Left lung (tissue), 10 donors: Measurements from ENCODE around the gene RALGAPA1. TPM values are rescaled to one million over a fixed set of nuclear protein-coding genes. Genes with fewer than 3 reads are reported as not detected.

Source experiments
- ATAC-seq: fragments of 200-7000 bp; cut with Tn5 transposase; one replicate; pipeline ENCODE4 v1.9.1; 2020; ENCODE audit warnings: moderate library complexity
- DNase-seq, 4 donors: peaks; one replicate each; pipeline ENCODE4 v3.0.0-alpha.2; 2013 to 2020
- H3K27ac ChIP-seq, 2 donors: fragments of 200-600 bp; sonication (generic) in 1 of 2; one replicate each; pipeline versions ENCODE4 v1.5.0 to v1.8.0; 2020 to 2021
- H3K27me3 ChIP-seq, 2 donors: fragments of 200-600 bp; sonication (generic) in 1 of 2; one replicate each; pipeline versions ENCODE4 v1.5.0 to v1.8.0; 2020 to 2021
- H3K36me3 ChIP-seq, 2 donors: fragments of 200-600 bp; sonication (generic) in 1 of 2; one replicate each; pipeline versions ENCODE4 v1.5.0 to v1.8.0; 2020 to 2021
- H3K4me1 ChIP-seq, 2 donors: fragments of 200-600 bp; one replicate each; pipeline ENCODE4 v1.8.0; 2021
- H3K4me3 ChIP-seq, 2 donors: fragments of 200-600 bp; sonication (generic) in 1 of 2; one replicate each; pipeline versions ENCODE4 v1.5.0 to v1.8.0; 2020 to 2021; ENCODE audit warnings: mild to moderate bottlenecking in 1 of 2
- H3K9me3 ChIP-seq, 2 donors: fragments of 200-600 bp; sonication (generic) in 1 of 2; one replicate each; pipeline versions ENCODE4 v1.5.0 to v1.8.0; 2020 to 2021
- CTCF ChIP-seq, 2 donors: fragments of 200-600 bp; sonication (generic) in 1 of 2; IDR thresholded peaks; one replicate each; pipeline versions ENCODE4 v1.5.0 to v1.8.0; 2021; ENCODE audit warnings: antibody characterized with exemption in 2 of 2
- intact Hi-C, 2 donors: fragments of 100-400 bp; cut with DNase I; formaldehyde crosslinking; loops; one replicate each; pipeline versions ENCODE4 v1.11.2 to v1.14.2; 2022
- polyA plus RNA-seq, 6 donors: library from polyadenylated mRNA; unstranded; fragments of 120-200 nt; gene quantifications; one replicate each; pipeline ENCODE4 v1.2.1, GENCODE V29; 2013; ENCODE audit not compliant: insufficient read length in 6 of 6
- total RNA-seq, 2 donors: library from RNA; stranded (reverse); fragmentation: NEBNext Ultra II Directional; extraction: Animal tissue kit (Norgen Biotek cat#: 25700); gene quantifications; one replicate each; pipeline ENCODE4 v1.2.1, GENCODE V29; 2021
- donor health status: DM: no; HTN: yes; CAD: no.
- donor health status: DM: no; HTN: no; CAD: no.

The RALGAPA1 gene
- total and polyA plus RNA-seq, 8 donors = 42.0 to 58.7 (median 48.0) TPM

- Histone ChIP-seq H3K36me3 (no peaks in the 10 kb centered on the region), H3K4me1 (no peaks in the 10 kb centered on the region), H3K9me3 (no peaks in the 10 kb centered on the region), H3K27me3 (no peaks in the 10 kb centered on the region), H3K27ac (no peak overlapping the region), H3K4me3 (no peak overlapping the region)
- no peak for ATAC-seq
- no peak for DNase-seq
- TF ChIP-seq CTCF (IDR thresholded peaks at IDR 0.05) = no peak
- intact Hi-C loops = no loop called here
Observed at GRCh38 chr14:35696575-35696974, 112.5 kb downstream of the RALGAPA1 start.

GRCh38 chr14:35696119-35696518, 113.0 kb downstream of the RALGAPA1 start:
- no peaks in the 10 kb centered on the region for H3K36me3 ChIP-seq
- H3K27me3 ChIP-seq = no peaks in the 10 kb centered on the region
- no peaks in the 10 kb centered on the region for H3K4me1 ChIP-seq
- no peak for DNase-seq
- H3K9me3 ChIP-seq = no peaks in the 10 kb centered on the region
- no peak for TF ChIP-seq CTCF (IDR thresholded peaks at IDR 0.05)
- intact Hi-C loops = no loop called here
- ATAC-seq = no peak
- H3K27ac ChIP-seq = no peak overlapping the region
- no peak overlapping the region for H3K4me3 ChIP-seq

DNA sequence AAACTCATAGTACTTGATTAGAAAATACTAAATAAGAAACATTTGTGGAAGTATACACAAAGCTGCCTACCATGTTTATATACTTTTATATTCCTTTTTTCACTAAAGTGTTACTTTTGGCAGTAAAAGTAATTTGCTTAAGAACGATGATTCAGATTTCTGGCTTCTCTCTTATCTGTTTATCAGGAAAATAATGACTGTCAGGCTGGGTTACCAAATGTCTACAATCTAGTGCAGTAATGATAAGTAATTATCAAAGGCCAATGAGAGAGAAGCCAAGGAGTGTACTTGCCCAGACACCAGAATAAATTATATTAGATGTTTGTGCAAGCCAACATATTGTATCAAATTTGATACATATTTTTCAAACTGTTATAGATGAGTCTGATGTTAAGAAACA, 113.4 kb downstream of the RALGAPA1 start:
- DNase-seq = no peak
- H3K9me3 ChIP-seq = no peaks in the 10 kb centered on the region
- TF ChIP-seq CTCF (IDR thresholded peaks at IDR 0.05) = no peak
- no peaks in the 10 kb centered on the region for H3K27me3 ChIP-seq
- H3K27ac ChIP-seq = no peak overlapping the region
- H3K4me3 ChIP-seq = no peak overlapping the region
- H3K4me1 ChIP-seq = no peaks in the 10 kb centered on the region
- H3K36me3 ChIP-seq = no peaks in the 10 kb centered on the region
- intact Hi-C loops = no loop called here
- ATAC-seq = no peak

- DNase-seq (no peak), ATAC-seq (no peak)
- H3K27me3 ChIP-seq = no peaks in the 10 kb centered on the region
- H3K4me1 ChIP-seq = no peaks in the 10 kb centered on the region
- H3K27ac ChIP-seq = no peak overlapping the region
- H3K4me3 ChIP-seq = no peak overlapping the region
- intact Hi-C loops = no loop called here
- no peaks in the 10 kb centered on the region for H3K9me3 ChIP-seq
- no peak for TF ChIP-seq CTCF (IDR thresholded peaks at IDR 0.05)
- no peaks in the 10 kb centered on the region for H3K36me3 ChIP-seq
Observed at GRCh38 chr14:35695072-35695471, 114.0 kb downstream of the RALGAPA1 start.

DNA sequence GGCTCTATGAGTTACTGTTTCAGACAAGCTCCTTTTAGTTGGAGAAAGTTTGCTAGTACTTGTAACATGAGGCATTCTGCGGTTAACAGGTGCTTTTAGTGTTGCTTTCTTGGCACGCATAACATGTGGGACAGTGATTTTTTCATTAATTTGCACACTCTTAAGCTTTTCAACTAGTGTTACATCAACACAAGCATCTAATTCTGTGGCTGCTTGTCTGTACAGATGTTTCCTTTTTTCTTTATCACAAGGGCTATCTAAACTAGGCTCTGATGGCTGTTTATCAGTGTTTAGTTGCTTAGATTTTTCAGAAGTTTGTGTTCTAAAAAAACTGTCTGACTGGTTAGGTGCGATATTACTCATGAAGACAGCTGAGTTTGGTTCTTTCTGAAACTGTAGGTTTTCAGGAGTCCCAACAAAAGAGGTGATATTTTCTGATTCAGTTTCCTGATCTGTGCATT, 120.1 kb downstream of the RALGAPA1 start:
- TF ChIP-seq CTCF (IDR thresholded peaks at IDR 0.05) = no peak
- H3K27ac ChIP-seq = no peak overlapping the region
- intact Hi-C loops = no loop called here
- H3K9me3 ChIP-seq = no peaks in the 10 kb centered on the region
- H3K4me1 ChIP-seq = no peaks in the 10 kb centered on the region
- H3K4me3 ChIP-seq = no peak overlapping the region
- H3K27me3 ChIP-seq = no peaks in the 10 kb centered on the region
- H3K36me3 ChIP-seq = peaks cover 0 to 16% of the 10 kb centered on the region in 2 donors
- DNase-seq (no peak), ATAC-seq (no peak)
